PFSK-1 (cell line): ENCODE measurements around the gene FGFR2.

Experiments used
- FOXP2 ChIP-seq: optimal IDR thresholded peaks from 2 replicates; pipeline ENCODE3; 2011; ENCODE audit warnings: borderline replicate concordance, control low read depth, inconsistent platforms; ENCODE audit not compliant: insufficient read depth; ENCODE audit errors: extremely low read length, extremely low read depth
- POLR2AphosphoS5 ChIP-seq: IDR thresholded peaks from 2 replicates; pipeline ENCODE4 v1.6.1; 2012; ENCODE audit warnings: low read depth, mild to moderate bottlenecking, control low read depth, low read length, moderate library complexity
- SIN3A ChIP-seq: IDR thresholded peaks from 2 replicates; pipeline ENCODE4 v1.6.1; 2012; ENCODE audit warnings: mild to moderate bottlenecking, low read length, moderate library complexity, borderline replicate concordance; ENCODE audit not compliant: insufficient read depth
- TAF1 ChIP-seq: IDR thresholded peaks from 2 replicates; pipeline ENCODE4 v1.6.1; 2012; ENCODE audit warnings: low read length, control low read depth, borderline replicate concordance; ENCODE audit not compliant: insufficient read depth
- TF ChIP-seq, protein P1 (sequence below), 2 experiments: IDR thresholded peaks; 2 replicates each; pipeline versions ENCODE4 v1.6.1 to v1.8.0; 2011 to 2012; ENCODE audit warnings: low read depth in 2 of 2, low read length in 2 of 2, control low read depth in 1 of 2, inconsistent platforms in 1 of 2, mild to moderate bottlenecking in 1 of 2, moderate library complexity in 1 of 2; ENCODE audit not compliant: insufficient read depth in 1 of 2

The FGFR2 gene

DNA sequence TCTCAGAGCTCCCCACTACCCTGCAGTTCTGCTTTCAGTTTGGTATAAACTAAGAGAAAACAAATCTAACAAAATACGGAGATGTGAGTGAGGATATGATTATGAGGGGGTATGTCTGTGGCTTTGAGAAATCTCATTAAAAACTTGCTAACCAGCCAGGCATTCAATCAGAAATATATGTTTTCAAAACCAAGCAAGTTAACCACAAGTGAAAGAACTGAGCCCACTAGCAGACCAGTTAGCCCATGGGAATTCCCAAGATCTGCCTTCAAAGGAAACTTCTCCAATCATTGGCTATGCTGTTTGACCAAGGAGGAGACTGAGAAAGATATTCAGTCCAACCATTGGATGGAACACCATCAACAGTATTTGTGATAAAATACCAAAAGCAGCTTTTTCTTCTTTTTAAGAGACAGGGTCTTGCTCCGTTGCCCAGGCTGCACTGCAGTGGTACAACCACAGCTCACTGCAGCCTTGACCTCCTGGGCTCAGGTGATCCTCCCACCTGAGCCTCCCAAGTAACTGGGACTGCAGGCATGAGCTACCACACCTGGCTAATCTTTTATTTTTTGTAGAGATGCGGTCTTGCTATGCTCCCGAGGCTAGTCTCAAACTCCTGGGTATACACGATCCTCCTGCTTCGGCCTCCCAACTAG lies 41.2 kb downstream of the FGFR2 start:
- TF ChIP-seq, protein P1, sequence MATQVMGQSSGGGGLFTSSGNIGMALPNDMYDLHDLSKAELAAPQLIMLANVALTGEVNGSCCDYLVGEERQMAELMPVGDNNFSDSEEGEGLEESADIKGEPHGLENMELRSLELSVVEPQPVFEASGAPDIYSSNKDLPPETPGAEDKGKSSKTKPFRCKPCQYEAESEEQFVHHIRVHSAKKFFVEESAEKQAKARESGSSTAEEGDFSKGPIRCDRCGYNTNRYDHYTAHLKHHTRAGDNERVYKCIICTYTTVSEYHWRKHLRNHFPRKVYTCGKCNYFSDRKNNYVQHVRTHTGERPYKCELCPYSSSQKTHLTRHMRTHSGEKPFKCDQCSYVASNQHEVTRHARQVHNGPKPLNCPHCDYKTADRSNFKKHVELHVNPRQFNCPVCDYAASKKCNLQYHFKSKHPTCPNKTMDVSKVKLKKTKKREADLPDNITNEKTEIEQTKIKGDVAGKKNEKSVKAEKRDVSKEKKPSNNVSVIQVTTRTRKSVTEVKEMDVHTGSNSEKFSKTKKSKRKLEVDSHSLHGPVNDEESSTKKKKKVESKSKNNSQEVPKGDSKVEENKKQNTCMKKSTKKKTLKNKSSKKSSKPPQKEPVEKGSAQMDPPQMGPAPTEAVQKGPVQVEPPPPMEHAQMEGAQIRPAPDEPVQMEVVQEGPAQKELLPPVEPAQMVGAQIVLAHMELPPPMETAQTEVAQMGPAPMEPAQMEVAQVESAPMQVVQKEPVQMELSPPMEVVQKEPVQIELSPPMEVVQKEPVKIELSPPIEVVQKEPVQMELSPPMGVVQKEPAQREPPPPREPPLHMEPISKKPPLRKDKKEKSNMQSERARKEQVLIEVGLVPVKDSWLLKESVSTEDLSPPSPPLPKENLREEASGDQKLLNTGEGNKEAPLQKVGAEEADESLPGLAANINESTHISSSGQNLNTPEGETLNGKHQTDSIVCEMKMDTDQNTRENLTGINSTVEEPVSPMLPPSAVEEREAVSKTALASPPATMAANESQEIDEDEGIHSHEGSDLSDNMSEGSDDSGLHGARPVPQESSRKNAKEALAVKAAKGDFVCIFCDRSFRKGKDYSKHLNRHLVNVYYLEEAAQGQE (IDR thresholded peaks at IDR 0.05; ENCODE audit: insufficient read depth in 1 of 2, low read depth in 2 of 2, low read length in 2 of 2) = no peak
- no peak for TF ChIP-seq SIN3A
- TF ChIP-seq POLR2AphosphoS5 = no peak
- TF ChIP-seq FOXP2 = no peak
- TF ChIP-seq TAF1 = no peak

DNA sequence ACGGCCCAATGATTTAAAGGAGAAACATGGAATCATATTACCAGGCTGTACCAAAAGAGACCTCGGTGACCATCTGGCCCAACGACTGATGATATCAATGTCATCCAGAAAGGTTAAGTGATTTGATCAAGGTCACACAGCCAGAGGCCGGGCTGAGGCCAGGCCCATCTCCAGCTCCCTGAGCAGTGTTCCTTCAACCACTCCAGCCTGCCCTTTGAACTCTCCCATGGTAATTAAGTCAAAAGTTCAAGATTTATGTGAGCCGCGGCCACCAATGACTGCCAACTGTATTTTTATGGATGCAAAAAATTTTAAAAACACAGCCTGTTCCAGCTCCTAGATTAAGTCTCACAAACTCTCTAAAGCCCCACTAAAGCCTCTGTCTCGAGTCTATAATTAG lies 41.8 kb downstream of the FGFR2 start:
- TF ChIP-seq TAF1 (no peak), SIN3A (no peak), POLR2AphosphoS5 (no peak), FOXP2 (no peak)
- TF ChIP-seq, protein P1 (IDR thresholded peaks at IDR 0.05; ENCODE audit: insufficient read depth in 1 of 2, low read depth in 2 of 2, low read length in 2 of 2) = no peak

DNA sequence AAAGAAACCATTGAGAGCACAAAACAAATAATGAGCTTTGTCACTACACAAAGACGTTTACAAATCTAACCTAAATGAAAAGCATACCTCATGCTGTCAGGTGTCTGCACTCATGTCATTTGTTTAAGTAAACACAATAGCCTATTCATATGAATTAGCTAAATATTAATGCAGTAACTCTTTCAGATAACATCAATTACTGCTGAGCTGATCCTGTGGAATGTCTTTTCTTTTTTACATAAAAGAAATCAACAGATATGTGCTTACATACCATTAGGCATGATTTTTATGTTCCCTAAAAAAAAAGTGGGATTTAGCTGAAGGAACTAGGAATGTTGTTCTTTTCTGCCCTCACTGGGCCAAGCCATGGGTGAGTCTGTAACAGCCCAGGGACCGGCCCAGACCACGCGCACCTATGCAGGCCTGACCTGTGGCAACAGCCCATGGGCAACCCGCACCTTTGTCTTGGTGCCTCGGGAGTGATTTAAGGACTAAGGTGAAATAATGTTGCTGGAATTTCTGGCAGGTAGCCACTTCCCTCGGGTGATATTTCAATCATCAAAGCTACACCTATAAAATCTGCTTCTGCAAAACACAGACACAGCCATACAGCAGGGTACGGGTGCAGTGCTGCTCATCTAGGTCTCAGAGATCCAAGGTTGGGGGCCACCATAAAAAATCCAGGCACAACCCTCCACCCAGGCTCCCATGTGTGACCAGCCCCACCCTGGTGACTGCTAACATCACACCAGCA lies 44.6 kb downstream of the FGFR2 start:
- TF ChIP-seq POLR2AphosphoS5 (no peak), SIN3A (no peak), FOXP2 (no peak), TAF1 (no peak)
- TF ChIP-seq, protein P1 (IDR thresholded peaks at IDR 0.05; ENCODE audit: insufficient read depth in 1 of 2, low read depth in 2 of 2, low read length in 2 of 2) = no peak

DNA sequence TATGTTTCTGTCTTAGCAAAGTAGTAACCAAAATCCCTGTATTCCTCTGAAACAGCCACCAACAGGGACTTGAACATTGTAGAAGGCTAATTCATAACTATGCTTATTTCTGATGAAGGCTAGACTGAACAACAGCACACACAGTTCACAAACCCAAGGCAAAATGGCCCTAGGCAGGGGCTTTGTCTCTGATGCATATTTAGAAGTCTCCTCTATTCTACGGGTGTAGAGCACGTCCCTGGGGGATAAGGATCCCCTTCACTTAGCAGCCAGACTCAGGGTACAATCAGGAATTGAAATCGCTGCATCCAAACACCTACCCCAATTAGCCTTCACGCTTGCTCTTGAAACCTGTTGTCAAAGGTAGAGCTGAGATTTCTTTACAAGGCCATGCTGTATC lies 45.5 kb downstream of the FGFR2 start:
- TF ChIP-seq FOXP2 (no peak), POLR2AphosphoS5 (no peak), SIN3A (no peak), TAF1 (no peak)
- TF ChIP-seq, protein P1 (IDR thresholded peaks at IDR 0.05; ENCODE audit: insufficient read depth in 1 of 2, low read depth in 2 of 2, low read length in 2 of 2) = no peak
